CD14-positive monocyte (primary cell): Measurements from ENCODE around the gene VRK3. TPM values are rescaled to one million over a fixed set of nuclear protein-coding genes. Genes with fewer than 3 reads are reported as not detected.

Source experiments
- DNase-seq, 3 donors: peaks; one replicate each; pipeline ENCODE4 v3.0.0-alpha.2; 2011 to 2022
- H2AFZ ChIP-seq: 2 replicates; pipeline ENCODE4 v1.6.0; 2012; ENCODE audit warnings: mild to moderate bottlenecking, low read depth, low read length, inconsistent platforms; ENCODE audit not compliant: insufficient read depth, poor library complexity, severe bottlenecking
- H3K27ac ChIP-seq, 2 donors: 1 replicate in 1 of 2; 2 replicates in 1 of 2; pipeline ENCODE4 v1.5.1; 2012 to 2013; ENCODE audit warnings: low read length in 2 of 2, control low read depth in 1 of 2, inconsistent platforms in 1 of 2, low read depth in 1 of 2, mild to moderate bottlenecking in 1 of 2
- H3K27me3 ChIP-seq, 2 donors: one replicate each; pipeline versions ENCODE4 v1.6.0 to v1.6.1; 2011 to 2013; ENCODE audit warnings: low read length in 2 of 2; ENCODE audit not compliant: control insufficient read depth in 2 of 2, insufficient read depth in 2 of 2
- H3K36me3 ChIP-seq, 2 donors: replicated peaks in 1 of 2; 1 replicate in 1 of 2; 2 replicates in 1 of 2; pipeline versions ENCODE4 v1.5.1 to v1.6.1; 2012 to 2013; ENCODE audit warnings: low read length in 2 of 2, control low read depth in 1 of 2, inconsistent platforms in 1 of 2, mild to moderate bottlenecking in 1 of 2; ENCODE audit not compliant: insufficient read depth in 2 of 2, control insufficient read depth in 1 of 2
- H3K4me1 ChIP-seq, 2 donors: 1 replicate in 1 of 2; 2 replicates in 1 of 2; pipeline versions ENCODE4 v1.5.1 to v1.6.1; 2012 to 2013; ENCODE audit warnings: low read length in 2 of 2, control low read depth in 1 of 2, inconsistent platforms in 1 of 2, mild to moderate bottlenecking in 1 of 2, moderate library complexity in 1 of 2; ENCODE audit not compliant: insufficient read depth in 2 of 2, control insufficient read depth in 1 of 2
- H3K4me2 ChIP-seq: replicated peaks from 2 replicates; pipeline ENCODE3; 2012; ENCODE audit warnings: low read length, moderate library complexity, mild to moderate bottlenecking; ENCODE audit not compliant: poor library complexity, severe bottlenecking; ENCODE audit errors: extremely low read depth
- H3K4me3 ChIP-seq, 3 experiments: fragments of 200-600 bp in 1 of 3; sonication (generic) in 1 of 3; replicated peaks in 1 of 3; 1 replicate in 2 of 3; 2 replicates in 1 of 3; pipeline ENCODE4 v1.5.1; 2011 to 2013; ENCODE audit warnings: low read length in 3 of 3, mild to moderate bottlenecking in 3 of 3, control low read depth in 2 of 3, low read depth in 2 of 3, inconsistent platforms in 1 of 3, moderate library complexity in 1 of 3
- H3K79me2 ChIP-seq: 2 replicates; pipeline ENCODE4 v1.6.0; 2012; ENCODE audit warnings: mild to moderate bottlenecking, control low read depth, inconsistent platforms, low read length, moderate library complexity; ENCODE audit not compliant: insufficient read depth
- H3K9ac ChIP-seq: 2 replicates; pipeline ENCODE4 v1.6.0; 2017; ENCODE audit warnings: low read length, mild to moderate bottlenecking; ENCODE audit not compliant: insufficient read depth, poor library complexity, severe bottlenecking
- H3K9me3 ChIP-seq, 2 donors: replicated peaks in 1 of 2; 1 replicate in 1 of 2; 2 replicates in 1 of 2; pipeline versions ENCODE4 v1.5.1 to v1.6.1; 2012 to 2013; ENCODE audit warnings: low read length in 2 of 2, control low read depth in 1 of 2; ENCODE audit not compliant: control insufficient read depth in 1 of 2, insufficient read depth in 1 of 2
- H4K20me1 ChIP-seq: 2 replicates; pipeline ENCODE4 v1.6.0; 2012; ENCODE audit warnings: mild to moderate bottlenecking, low read length, control low read depth, moderate library complexity; ENCODE audit not compliant: insufficient read depth
- H3K27ac Mint-ChIP-seq, 7 donors: one replicate each; pipeline ENCODE4 v1.8.0; 2020; ENCODE audit warnings: mild to moderate bottlenecking in 7 of 7, mixed read lengths in 7 of 7, moderate library complexity in 6 of 7, inconsistent platforms in 2 of 7
- H3K27me3 Mint-ChIP-seq, 3 donors: one replicate each; pipeline ENCODE4 v1.8.0; 2021 to 2022; ENCODE audit warnings: low read depth in 3 of 3, mild to moderate bottlenecking in 3 of 3, mixed read lengths in 3 of 3, moderate library complexity in 3 of 3, inconsistent platforms in 1 of 3
- H3K36me3 Mint-ChIP-seq, 2 donors: one replicate each; pipeline ENCODE4 v1.8.0; 2020; ENCODE audit warnings: mixed read lengths in 2 of 2, inconsistent platforms in 1 of 2, mild to moderate bottlenecking in 1 of 2
- H3K4me1 Mint-ChIP-seq: one replicate; pipeline ENCODE4 v1.8.0; 2020; ENCODE audit warnings: mild to moderate bottlenecking, mixed read lengths
- H3K4me3 Mint-ChIP-seq, 2 donors: one replicate each; pipeline ENCODE4 v1.8.0; 2020; ENCODE audit warnings: mild to moderate bottlenecking in 2 of 2, mixed read lengths in 2 of 2, moderate library complexity in 1 of 2
- H3K9me3 Mint-ChIP-seq, 7 donors: one replicate each; pipeline ENCODE4 v1.8.0; 2020 to 2022; ENCODE audit warnings: mixed read lengths in 7 of 7, mild to moderate bottlenecking in 6 of 7, moderate library complexity in 6 of 7, inconsistent platforms in 2 of 7
- WGBS: methylation state at CpG from one replicate; pipeline ENCODE4 v1.1.5; 2013; ENCODE audit warnings: missing lambda C conversion rate; ENCODE audit not compliant: insufficient coverage; 5-methylcytosine and 5-hydroxymethylcytosine counted together
- intact Hi-C, 2 donors: fragments of 100-400 bp; cut with micrococcal nuclease; formaldehyde crosslinking; loops; one replicate each; pipeline versions ENCODE4 v1.15.0 to v1.15.1; 2023
- polyA plus RNA-seq, 3 donors: library from polyadenylated mRNA; depleted of rRNA in 1 of 3; unstranded in 2 of 3; stranded (reverse) in 1 of 3; fragments of 300-500 nt in 2 of 3; fragments of >200 nt in 1 of 3; fragmentation: Illumina TruSeq in 2 of 3; gene quantifications; 1 replicate in 2 of 3; 2 replicates in 1 of 3; pipeline ENCODE4 v1.2.3, GENCODE V29; 2012 to 2021
- TF ChIP-seq, protein P1 (sequence below): fragments of 200-600 bp; IDR thresholded peaks from one replicate; pipeline ENCODE4 v1.8.0; 2022; ENCODE audit warnings: antibody characterized with exemption, mild to moderate bottlenecking

VRK3 gene
- polyA plus RNA-seq, 3 donors, result 42.8 to 47.3 (median 46.8) TPM

DNA sequence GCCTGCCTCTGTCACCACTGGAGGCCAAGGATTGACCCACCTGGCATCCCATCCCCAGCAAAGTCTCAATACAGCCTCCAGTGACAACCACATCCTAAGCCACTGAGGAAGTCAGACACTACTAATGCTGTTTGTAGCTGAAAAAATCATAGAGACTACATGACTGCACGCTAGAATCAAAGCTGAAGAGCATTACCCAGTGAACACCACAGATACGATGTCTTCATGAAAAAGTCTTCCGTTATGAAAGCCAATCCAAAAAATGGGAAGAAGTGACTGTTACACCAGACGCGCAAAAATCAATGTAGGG is 84.7 kb downstream of the VRK3 start:
- peaks cover 34% of the 10 kb centered on the region for H3K4me1 Mint-ChIP-seq
- H3K27me3 Mint-ChIP-seq, result peaks cover 4 to 14% (median 6%) of the 10 kb centered on the region in 3 donors
- intact Hi-C loops, result no loop called here

DNA sequence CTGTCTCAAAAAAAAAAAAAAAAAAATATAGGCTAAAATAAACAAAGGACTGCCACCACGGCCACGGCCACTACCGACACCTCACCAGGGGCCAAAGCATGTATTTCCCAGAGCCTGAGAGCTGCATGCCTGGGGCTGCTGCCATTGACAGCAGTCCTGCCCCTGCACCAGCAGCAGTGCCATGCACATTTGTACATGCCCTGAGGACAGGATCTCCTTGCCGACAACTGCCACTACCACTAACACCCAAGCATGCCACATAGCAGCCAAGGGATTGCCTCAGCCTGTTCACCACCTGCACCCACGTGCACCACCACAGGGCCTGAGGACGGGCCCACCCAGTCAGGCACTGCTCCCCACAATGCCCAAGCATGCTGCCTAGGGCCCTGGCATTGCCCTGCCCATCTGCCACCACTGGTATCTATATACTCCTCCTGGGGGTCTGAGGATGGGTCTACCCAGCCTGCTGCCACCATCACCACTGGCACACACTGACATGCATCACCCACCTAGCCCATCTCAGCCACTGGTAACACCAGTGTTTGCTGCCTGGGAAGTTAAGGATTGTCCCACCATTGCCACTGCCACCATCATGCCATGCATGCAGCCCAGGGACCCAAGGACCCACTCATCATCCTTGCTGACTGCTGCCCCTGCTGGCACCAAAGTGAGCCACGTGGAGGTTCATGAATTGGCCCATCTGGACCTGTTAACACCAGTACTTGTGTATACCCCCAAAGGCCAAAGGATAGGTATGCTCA is 85.3 kb downstream of the VRK3 start:
- Mint-ChIP-seq H3K4me3 (no peak overlapping the region), H3K9me3 (no peaks in the 10 kb centered on the region), H3K27ac (no peak overlapping the region), H3K36me3 (no peaks in the 10 kb centered on the region), H3K4me1 (peaks cover 29% of the 10 kb centered on the region), H3K27me3 (peaks cover 6 to 18% (median 7%) of the 10 kb centered on the region in 3 donors)
- no peak for DNase-seq
- WGBS, result 84% methylated on average over 7 of the region's 7 CpGs
- Histone ChIP-seq H3K4me2 (no peak overlapping the region), H3K79me2 (no peaks in the 10 kb centered on the region), H2AFZ (no peak overlapping the region), H3K4me1 (peaks cover 21 to 27% of the 10 kb centered on the region in 2 donors), H3K36me3 (no peaks in the 10 kb centered on the region), H3K9ac (no peak overlapping the region), H3K27me3 (no peaks in the 10 kb centered on the region), H3K9me3 (no peaks in the 10 kb centered on the region), H3K27ac (no peak overlapping the region), H3K4me3 (no peak overlapping the region), H4K20me1 (no peaks in the 10 kb centered on the region)
- TF ChIP-seq, protein P1, sequence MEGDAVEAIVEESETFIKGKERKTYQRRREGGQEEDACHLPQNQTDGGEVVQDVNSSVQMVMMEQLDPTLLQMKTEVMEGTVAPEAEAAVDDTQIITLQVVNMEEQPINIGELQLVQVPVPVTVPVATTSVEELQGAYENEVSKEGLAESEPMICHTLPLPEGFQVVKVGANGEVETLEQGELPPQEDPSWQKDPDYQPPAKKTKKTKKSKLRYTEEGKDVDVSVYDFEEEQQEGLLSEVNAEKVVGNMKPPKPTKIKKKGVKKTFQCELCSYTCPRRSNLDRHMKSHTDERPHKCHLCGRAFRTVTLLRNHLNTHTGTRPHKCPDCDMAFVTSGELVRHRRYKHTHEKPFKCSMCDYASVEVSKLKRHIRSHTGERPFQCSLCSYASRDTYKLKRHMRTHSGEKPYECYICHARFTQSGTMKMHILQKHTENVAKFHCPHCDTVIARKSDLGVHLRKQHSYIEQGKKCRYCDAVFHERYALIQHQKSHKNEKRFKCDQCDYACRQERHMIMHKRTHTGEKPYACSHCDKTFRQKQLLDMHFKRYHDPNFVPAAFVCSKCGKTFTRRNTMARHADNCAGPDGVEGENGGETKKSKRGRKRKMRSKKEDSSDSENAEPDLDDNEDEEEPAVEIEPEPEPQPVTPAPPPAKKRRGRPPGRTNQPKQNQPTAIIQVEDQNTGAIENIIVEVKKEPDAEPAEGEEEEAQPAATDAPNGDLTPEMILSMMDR, result no peak
- intact Hi-C loops, result no loop called here

More for the DNA sequence above, 84.7 kb downstream of the VRK3 start:
- DNase-seq, result no peak
- H3K79me2 ChIP-seq, result no peaks in the 10 kb centered on the region
- no peak overlapping the region for H2AFZ ChIP-seq
- H3K9me3 Mint-ChIP-seq, result no peaks in the 10 kb centered on the region
- peaks cover 27 to 32% of the 10 kb centered on the region in 2 donors for H3K4me1 ChIP-seq
- H3K36me3 ChIP-seq, result no peaks in the 10 kb centered on the region
- no peak overlapping the region for H3K27ac ChIP-seq
- WGBS, result 100% methylated on average over 2 of the region's 5 CpGs
- H3K4me2 ChIP-seq, result no peak overlapping the region
- H3K4me3 Mint-ChIP-seq, result no peak overlapping the region
- no peak overlapping the region for H3K4me3 ChIP-seq
- no peaks in the 10 kb centered on the region for H3K27me3 ChIP-seq
- H3K9me3 ChIP-seq, result no peaks in the 10 kb centered on the region
- TF ChIP-seq, protein P1, result no peak
- no peak overlapping the region for H3K9ac ChIP-seq
- H3K27ac Mint-ChIP-seq, result no peak overlapping the region
- no peaks in the 10 kb centered on the region for H4K20me1 ChIP-seq
- no peaks in the 10 kb centered on the region for H3K36me3 Mint-ChIP-seq
